GM12892 (cell line): Measurements from ENCODE around the gene PLBD2.

Source experiments
- POLR2A ChIP-seq: IDR thresholded peaks from 2 replicates; pipeline ENCODE4 v1.6.1; 2011; ENCODE audit warnings: low read depth, low read length, control low read depth
- POLR2AphosphoS5 ChIP-seq: IDR thresholded peaks from 2 replicates; pipeline ENCODE4 v1.6.1; 2011; ENCODE audit warnings: low read depth, low read length, control low read depth
- TAF1 ChIP-seq: IDR thresholded peaks from 2 replicates; pipeline ENCODE4 v1.6.1; 2011; ENCODE audit warnings: low read depth, mild to moderate bottlenecking, control low read depth, low read length, borderline replicate concordance

DNA sequence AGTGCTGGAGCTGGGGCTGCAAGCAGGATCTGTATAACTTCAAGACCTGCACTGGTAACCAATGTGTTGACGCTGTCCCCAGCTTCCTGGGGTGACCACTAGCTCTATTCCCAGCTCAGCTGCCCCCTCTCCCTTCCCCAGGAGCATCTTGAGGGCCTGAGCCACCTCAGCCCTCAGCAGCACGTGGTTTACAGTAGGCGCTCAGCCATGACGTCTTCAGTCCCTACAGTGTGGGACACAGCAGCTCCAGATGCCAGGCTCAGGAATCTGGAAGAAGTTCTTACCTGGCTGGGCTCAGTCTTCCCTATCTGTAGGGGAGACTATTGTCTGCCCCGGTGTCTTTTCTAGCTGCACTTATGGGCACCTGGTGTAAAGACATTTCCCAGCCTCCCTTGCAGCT, 36.7 kb downstream of the PLBD2 start:
- no peak for TF ChIP-seq POLR2AphosphoS5
- TF ChIP-seq POLR2A: no peak
- no peak for TF ChIP-seq TAF1
